ENCODE measurements around the gene AGMO.

AGMO gene

DNA sequence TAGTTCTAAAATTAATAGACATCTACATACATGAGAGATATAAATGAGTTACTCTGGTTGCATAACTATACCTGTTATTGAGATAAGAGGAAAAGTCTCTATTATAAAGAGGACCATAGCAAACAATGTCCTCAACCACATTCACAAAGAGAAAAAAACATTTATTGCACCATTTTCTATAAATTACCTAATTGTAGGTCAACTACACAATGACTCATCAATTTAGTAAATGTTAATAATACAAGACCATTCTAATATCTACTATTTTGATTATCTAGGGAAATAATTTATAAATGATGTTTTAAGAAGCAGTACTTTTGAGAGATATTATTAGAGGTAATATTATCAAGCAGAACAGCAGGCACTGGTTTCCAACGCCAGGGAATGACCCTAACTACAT, 246.1 kb downstream of the AGMO start:
- Histone ChIP-seq H3K9me3 (replicated peaks; ENCODE audit: insufficient read depth, low read length) (no peaks in the 10 kb centered on the region), H3K9ac (ENCODE audit: low read length) (no peak overlapping the region), H3F3A (ENCODE audit: insufficient read depth, low read length) (no peaks in the 10 kb centered on the region), H3K4me1 (ENCODE audit: low read length) (no peaks in the 10 kb centered on the region), H3K4me3 (ENCODE audit: low read length) (no peak overlapping the region), H3K36me3 (replicated peaks; ENCODE audit: insufficient read depth, low read length) (no peaks in the 10 kb centered on the region), H4K20me1 (ENCODE audit: insufficient read depth, low read length) (no peaks in the 10 kb centered on the region), H3K27me3 (replicated peaks; ENCODE audit: insufficient read depth, low read length) (no peaks in the 10 kb centered on the region), H2AFZ (ENCODE audit: low read length) (no peak overlapping the region), H3K4me2 (ENCODE audit: low read depth, low read length) (no peak overlapping the region), H3K9me2 (replicated peaks; ENCODE audit: insufficient read depth, low read length) (no peaks in the 10 kb centered on the region), H3K79me2 (ENCODE audit: low read length) (no peaks in the 10 kb centered on the region), H3K27ac (ENCODE audit: low read length) (no peak overlapping the region)
- no peak for TF ChIP-seq EZH2 (optimal IDR thresholded peaks at IDR 0.05; ENCODE audit: low read depth, low read length)
- no peak for TF ChIP-seq EZH2phosphoT487 (IDR thresholded peaks at IDR 0.05; ENCODE audit: low read length)
- TF ChIP-seq, protein P1, sequence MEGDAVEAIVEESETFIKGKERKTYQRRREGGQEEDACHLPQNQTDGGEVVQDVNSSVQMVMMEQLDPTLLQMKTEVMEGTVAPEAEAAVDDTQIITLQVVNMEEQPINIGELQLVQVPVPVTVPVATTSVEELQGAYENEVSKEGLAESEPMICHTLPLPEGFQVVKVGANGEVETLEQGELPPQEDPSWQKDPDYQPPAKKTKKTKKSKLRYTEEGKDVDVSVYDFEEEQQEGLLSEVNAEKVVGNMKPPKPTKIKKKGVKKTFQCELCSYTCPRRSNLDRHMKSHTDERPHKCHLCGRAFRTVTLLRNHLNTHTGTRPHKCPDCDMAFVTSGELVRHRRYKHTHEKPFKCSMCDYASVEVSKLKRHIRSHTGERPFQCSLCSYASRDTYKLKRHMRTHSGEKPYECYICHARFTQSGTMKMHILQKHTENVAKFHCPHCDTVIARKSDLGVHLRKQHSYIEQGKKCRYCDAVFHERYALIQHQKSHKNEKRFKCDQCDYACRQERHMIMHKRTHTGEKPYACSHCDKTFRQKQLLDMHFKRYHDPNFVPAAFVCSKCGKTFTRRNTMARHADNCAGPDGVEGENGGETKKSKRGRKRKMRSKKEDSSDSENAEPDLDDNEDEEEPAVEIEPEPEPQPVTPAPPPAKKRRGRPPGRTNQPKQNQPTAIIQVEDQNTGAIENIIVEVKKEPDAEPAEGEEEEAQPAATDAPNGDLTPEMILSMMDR (IDR thresholded peaks at IDR 0.05; ENCODE audit: low read length), result no peak
- no peak for DNase-seq

DNA sequence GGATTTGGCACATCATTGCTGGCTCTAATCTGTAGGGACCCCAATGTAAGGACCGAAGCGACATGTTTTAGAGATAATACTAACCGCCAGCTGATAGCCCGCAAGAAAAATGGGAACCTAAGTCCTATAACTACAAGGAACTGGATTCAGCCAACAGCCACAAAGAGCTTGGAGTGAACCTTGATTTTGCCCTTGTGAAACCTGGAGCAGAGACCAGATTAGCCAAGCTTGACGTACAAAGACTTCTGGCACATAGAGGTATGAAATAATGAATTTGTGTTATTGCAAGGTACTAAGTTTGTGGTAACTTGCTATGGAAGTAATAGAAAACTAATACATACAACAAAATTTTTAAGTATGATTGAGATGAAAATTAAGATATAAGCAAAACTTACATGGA, 246.9 kb downstream of the AGMO start:
- Histone ChIP-seq H3K27ac (ENCODE audit: low read length) (no peak overlapping the region), H3F3A (ENCODE audit: insufficient read depth, low read length) (no peaks in the 10 kb centered on the region), H3K4me2 (ENCODE audit: low read depth, low read length) (no peak overlapping the region), H4K20me1 (ENCODE audit: insufficient read depth, low read length) (no peaks in the 10 kb centered on the region), H3K4me3 (ENCODE audit: low read length) (no peak overlapping the region), H3K79me2 (ENCODE audit: low read length) (no peaks in the 10 kb centered on the region), H3K36me3 (replicated peaks; ENCODE audit: insufficient read depth, low read length) (no peaks in the 10 kb centered on the region), H3K4me1 (ENCODE audit: low read length) (no peaks in the 10 kb centered on the region), H3K9me2 (replicated peaks; ENCODE audit: insufficient read depth, low read length) (no peaks in the 10 kb centered on the region), H3K9me3 (replicated peaks; ENCODE audit: insufficient read depth, low read length) (no peaks in the 10 kb centered on the region), H3K9ac (ENCODE audit: low read length) (no peak overlapping the region), H2AFZ (ENCODE audit: low read length) (no peak overlapping the region), H3K27me3 (replicated peaks; ENCODE audit: insufficient read depth, low read length) (no peaks in the 10 kb centered on the region)
- no peak for DNase-seq
- TF ChIP-seq EZH2phosphoT487 (IDR thresholded peaks at IDR 0.05; ENCODE audit: low read length) (no peak), EZH2 (optimal IDR thresholded peaks at IDR 0.05; ENCODE audit: low read depth, low read length) (no peak)
- TF ChIP-seq, protein P1 (IDR thresholded peaks at IDR 0.05; ENCODE audit: low read length), result no peak

GRCh38 chr7:15313361-15313760, 248.5 kb downstream of the AGMO start:
- no peaks in the 10 kb centered on the region for H3K27me3 ChIP-seq (replicated peaks; ENCODE audit: insufficient read depth, low read length)
- H3K4me2 ChIP-seq (ENCODE audit: low read depth, low read length), result no peak overlapping the region
- H3K36me3 ChIP-seq (replicated peaks; ENCODE audit: insufficient read depth, low read length), result no peaks in the 10 kb centered on the region
- H3K9ac ChIP-seq (ENCODE audit: low read length), result no peak overlapping the region
- H3K79me2 ChIP-seq (ENCODE audit: low read length), result no peaks in the 10 kb centered on the region
- no peaks in the 10 kb centered on the region for H3K9me3 ChIP-seq (replicated peaks; ENCODE audit: insufficient read depth, low read length)
- H3K27ac ChIP-seq (ENCODE audit: low read length), result no peak overlapping the region
- no peaks in the 10 kb centered on the region for H3K4me1 ChIP-seq (ENCODE audit: low read length)
- no peaks in the 10 kb centered on the region for H3K9me2 ChIP-seq (replicated peaks; ENCODE audit: insufficient read depth, low read length)
- H3F3A ChIP-seq (ENCODE audit: insufficient read depth, low read length), result no peaks in the 10 kb centered on the region
- H4K20me1 ChIP-seq (ENCODE audit: insufficient read depth, low read length), result no peaks in the 10 kb centered on the region
- H2AFZ ChIP-seq (ENCODE audit: low read length), result no peak overlapping the region
- TF ChIP-seq EZH2phosphoT487 (IDR thresholded peaks at IDR 0.05; ENCODE audit: low read length) (no peak), EZH2 (optimal IDR thresholded peaks at IDR 0.05; ENCODE audit: low read depth, low read length) (no peak)
- no peak overlapping the region for H3K4me3 ChIP-seq (ENCODE audit: low read length)
- DNase-seq, result no peak

DNA sequence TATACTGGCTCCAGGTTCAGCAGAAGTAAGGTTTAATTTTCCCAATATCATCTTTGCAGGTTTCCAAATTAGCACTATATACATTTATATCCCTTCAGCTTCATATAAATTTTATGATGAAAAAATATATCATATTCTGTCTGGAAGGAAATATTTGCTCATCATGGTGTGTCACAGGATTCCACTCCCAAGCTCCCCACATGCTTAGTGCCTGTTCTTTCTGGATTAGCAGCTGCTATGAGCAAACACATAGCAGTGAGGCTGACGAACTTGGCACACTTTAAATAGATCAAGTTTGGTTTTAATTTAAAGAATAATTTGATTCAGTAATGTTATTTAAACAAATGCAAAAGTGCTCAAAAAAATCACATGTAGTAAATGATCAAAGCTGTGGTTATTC, 251.9 kb downstream of the AGMO start:
- no peaks in the 10 kb centered on the region for H3K9me2 ChIP-seq (replicated peaks; ENCODE audit: insufficient read depth, low read length)
- H3K9me3 ChIP-seq (replicated peaks; ENCODE audit: insufficient read depth, low read length), result no peaks in the 10 kb centered on the region

More for the DNA sequence above, 251.9 kb downstream of the AGMO start:
- H3K27me3 ChIP-seq (replicated peaks; ENCODE audit: insufficient read depth, low read length), result no peaks in the 10 kb centered on the region
- H3K4me3 ChIP-seq (ENCODE audit: low read length), result no peak overlapping the region
- no peaks in the 10 kb centered on the region for H4K20me1 ChIP-seq (ENCODE audit: insufficient read depth, low read length)
- no peaks in the 10 kb centered on the region for H3K36me3 ChIP-seq (replicated peaks; ENCODE audit: insufficient read depth, low read length)
- H3F3A ChIP-seq (ENCODE audit: insufficient read depth, low read length), result no peaks in the 10 kb centered on the region
- H3K27ac ChIP-seq (ENCODE audit: low read length), result no peak overlapping the region
- H3K4me2 ChIP-seq (ENCODE audit: low read depth, low read length), result no peak overlapping the region
- no peak for DNase-seq
- no peaks in the 10 kb centered on the region for H3K79me2 ChIP-seq (ENCODE audit: low read length)
- TF ChIP-seq EZH2 (optimal IDR thresholded peaks at IDR 0.05; ENCODE audit: low read depth, low read length) (no peak), EZH2phosphoT487 (IDR thresholded peaks at IDR 0.05; ENCODE audit: low read length) (no peak)
- TF ChIP-seq, protein P1 (IDR thresholded peaks at IDR 0.05; ENCODE audit: low read length), result no peak
- H3K9ac ChIP-seq (ENCODE audit: low read length), result no peak overlapping the region
- no peaks in the 10 kb centered on the region for H3K4me1 ChIP-seq (ENCODE audit: low read length)
- no peak overlapping the region for H2AFZ ChIP-seq (ENCODE audit: low read length)
